Neutrophil (primary cell): ENCODE results near the gene RAB5IF.

Source experiments
- H3K27ac ChIP-seq: fragments of 200-600 bp; sonication (generic); 2 replicates; pipeline ENCODE4 v1.5.1; 2016; ENCODE audit warnings: mild to moderate bottlenecking, moderate library complexity
- H3K27me3 ChIP-seq: fragments of 200-600 bp; sonication (generic); 2 replicates; pipeline ENCODE4 v1.6.0; 2016; ENCODE audit warnings: mild to moderate bottlenecking
- H3K36me3 ChIP-seq: fragments of 200-600 bp; sonication (generic); 2 replicates; pipeline ENCODE4 v1.5.1; 2017
- H3K4me1 ChIP-seq, 2 experiments: fragments of 200-600 bp in 1 of 2; sonication (generic) in 1 of 2; 1 replicate in 1 of 2; 2 replicates in 1 of 2; pipeline versions ENCODE4 v1.5.1 to v1.6.1; 2013 to 2016; ENCODE audit warnings: low read depth in 1 of 2, low read length in 1 of 2, mild to moderate bottlenecking in 1 of 2, moderate library complexity in 1 of 2; ENCODE audit not compliant: control insufficient read depth in 1 of 2, insufficient read depth in 1 of 2
- H3K4me3 ChIP-seq, 2 experiments: fragments of 200-600 bp in 1 of 2; sonication (generic) in 1 of 2; 1 replicate in 1 of 2; 2 replicates in 1 of 2; pipeline ENCODE4 v1.5.1; 2013 to 2016; ENCODE audit warnings: low read depth in 1 of 2, low read length in 1 of 2, mild to moderate bottlenecking in 1 of 2, moderate library complexity in 1 of 2
- H3K9me3 ChIP-seq: fragments of 200-600 bp; sonication (generic); 2 replicates; pipeline ENCODE4 v1.5.1; 2016
- TF ChIP-seq, protein P1 (sequence below): fragments of 200-600 bp; sonication (generic); IDR thresholded peaks from 2 replicates; pipeline ENCODE4 v1.5.1; 2016; ENCODE audit warnings: antibody characterized with exemption

RAB5IF gene

GRCh38 chr20:36582821-36583220, 22.8 kb upstream of the RAB5IF start:
- no peak overlapping the region for H3K27ac ChIP-seq

GRCh38 chr20:36584018-36584481, 21.5 kb upstream of the RAB5IF start:
- Histone ChIP-seq H3K36me3 (peaks cover 5% of the 10 kb centered on the region), H3K27me3 (no peaks in the 10 kb centered on the region), H3K27ac (no peak overlapping the region)

More at GRCh38 chr20:36582821-36583220, 22.8 kb upstream of the RAB5IF start:
- Histone ChIP-seq H3K27me3 (no peaks in the 10 kb centered on the region), H3K4me3 (no peak overlapping the region), H3K4me1 (no peaks in the 10 kb centered on the region), H3K36me3 (peaks cover 5% of the 10 kb centered on the region), H3K9me3 (no peaks in the 10 kb centered on the region)
- TF ChIP-seq, protein P1, sequence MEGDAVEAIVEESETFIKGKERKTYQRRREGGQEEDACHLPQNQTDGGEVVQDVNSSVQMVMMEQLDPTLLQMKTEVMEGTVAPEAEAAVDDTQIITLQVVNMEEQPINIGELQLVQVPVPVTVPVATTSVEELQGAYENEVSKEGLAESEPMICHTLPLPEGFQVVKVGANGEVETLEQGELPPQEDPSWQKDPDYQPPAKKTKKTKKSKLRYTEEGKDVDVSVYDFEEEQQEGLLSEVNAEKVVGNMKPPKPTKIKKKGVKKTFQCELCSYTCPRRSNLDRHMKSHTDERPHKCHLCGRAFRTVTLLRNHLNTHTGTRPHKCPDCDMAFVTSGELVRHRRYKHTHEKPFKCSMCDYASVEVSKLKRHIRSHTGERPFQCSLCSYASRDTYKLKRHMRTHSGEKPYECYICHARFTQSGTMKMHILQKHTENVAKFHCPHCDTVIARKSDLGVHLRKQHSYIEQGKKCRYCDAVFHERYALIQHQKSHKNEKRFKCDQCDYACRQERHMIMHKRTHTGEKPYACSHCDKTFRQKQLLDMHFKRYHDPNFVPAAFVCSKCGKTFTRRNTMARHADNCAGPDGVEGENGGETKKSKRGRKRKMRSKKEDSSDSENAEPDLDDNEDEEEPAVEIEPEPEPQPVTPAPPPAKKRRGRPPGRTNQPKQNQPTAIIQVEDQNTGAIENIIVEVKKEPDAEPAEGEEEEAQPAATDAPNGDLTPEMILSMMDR: no peak

DNA sequence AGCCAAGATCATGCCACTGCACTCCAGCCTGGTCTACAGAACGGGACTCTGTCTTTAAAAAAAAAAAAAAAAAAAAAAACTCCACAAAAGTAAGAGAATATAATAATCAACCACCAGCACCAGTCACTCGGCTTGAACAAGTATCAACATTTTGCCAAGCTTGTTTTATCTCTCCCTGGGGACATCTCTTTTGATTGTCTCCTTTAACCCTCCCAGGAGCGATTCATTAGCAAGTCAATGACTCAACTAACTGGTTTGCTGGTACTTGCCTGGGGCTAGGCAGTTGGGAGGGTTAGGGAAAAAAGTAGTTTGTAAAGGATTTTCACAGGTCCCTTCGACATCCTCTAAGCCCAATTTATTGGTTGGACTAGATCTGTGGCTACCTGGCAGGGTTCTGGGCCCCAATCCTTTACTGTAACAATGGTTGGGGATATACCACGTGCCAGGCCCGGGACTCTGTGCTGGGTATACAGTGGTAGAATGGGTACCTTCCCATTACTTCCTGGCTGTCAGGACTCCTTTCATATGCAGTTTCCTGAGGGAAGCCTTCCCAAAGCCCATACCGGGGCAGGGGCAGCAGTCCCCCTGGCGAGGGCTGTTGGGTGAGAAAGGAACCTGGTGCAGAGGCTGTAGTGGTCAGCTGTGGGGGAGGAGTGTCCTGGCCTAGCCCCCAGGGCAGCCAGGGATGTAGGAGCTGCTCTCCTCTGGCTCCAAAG, 20.0 kb upstream of the RAB5IF start:
- H3K4me3 ChIP-seq: no peak overlapping the region
- TF ChIP-seq, protein P1: no peak
- H3K27ac ChIP-seq: no peak overlapping the region
- peaks cover 5% of the 10 kb centered on the region for H3K36me3 ChIP-seq
- no peaks in the 10 kb centered on the region for H3K27me3 ChIP-seq
- no peaks in the 10 kb centered on the region for H3K9me3 ChIP-seq
- H3K4me1 ChIP-seq: peaks cover 5% of the 10 kb centered on the region in 2 experiments

More at GRCh38 chr20:36584018-36584481, 21.5 kb upstream of the RAB5IF start:
- Histone ChIP-seq H3K4me1 (peaks cover 5% of the 10 kb centered on the region in 2 experiments), H3K9me3 (no peaks in the 10 kb centered on the region), H3K4me3 (no peak overlapping the region)
- TF ChIP-seq, protein P1: no peak

- TF ChIP-seq, protein P1: no peak
- H3K27ac ChIP-seq: no peak overlapping the region
These were observed 18.1 kb upstream of the RAB5IF start for GRCh38 chr20:36587388-36588070.

DNA sequence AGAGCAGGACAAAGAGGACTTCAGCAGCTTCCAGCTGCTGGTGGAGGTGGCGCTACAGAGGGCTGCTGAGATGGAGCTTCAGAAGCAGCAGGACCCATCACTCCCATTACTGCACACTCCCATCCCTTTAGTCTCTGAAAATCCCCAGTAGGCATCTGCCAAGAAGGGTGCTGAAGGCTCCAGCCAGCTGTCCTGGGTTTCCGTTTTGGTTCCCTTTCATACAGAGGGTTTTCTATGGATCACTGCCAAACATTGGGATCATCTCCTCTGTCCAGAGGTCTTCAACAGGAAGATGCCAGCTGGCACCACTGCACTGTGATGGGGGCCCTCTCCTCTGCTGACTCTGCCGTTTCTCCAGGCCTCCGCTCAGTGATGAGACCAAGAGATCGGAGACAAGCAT, 14.3 kb upstream of the RAB5IF start:
- H3K27ac ChIP-seq: no peak overlapping the region
- H3K9me3 ChIP-seq: no peaks in the 10 kb centered on the region
- peaks cover 5% of the 10 kb centered on the region in 2 experiments for H3K4me1 ChIP-seq
- H3K4me3 ChIP-seq: no peak overlapping the region
- H3K27me3 ChIP-seq: no peaks in the 10 kb centered on the region
- TF ChIP-seq, protein P1: no peak
- no peaks in the 10 kb centered on the region for H3K36me3 ChIP-seq

More at GRCh38 chr20:36587388-36588070, 18.1 kb upstream of the RAB5IF start:
- no peaks in the 10 kb centered on the region for H3K36me3 ChIP-seq
- H3K4me3 ChIP-seq: no peak overlapping the region
- H3K4me1 ChIP-seq: peaks cover 5% of the 10 kb centered on the region in 2 experiments
- H3K27me3 ChIP-seq: no peaks in the 10 kb centered on the region
- H3K9me3 ChIP-seq: no peaks in the 10 kb centered on the region
